Suppressor macrophage (primary cell): ENCODE results near the gene FHIT.

Experiments
- DNase-seq, 4 experiments: peaks; one replicate each; pipeline ENCODE4 v3.0.0-alpha.2; 2020 to 2022

FHIT gene

DNA sequence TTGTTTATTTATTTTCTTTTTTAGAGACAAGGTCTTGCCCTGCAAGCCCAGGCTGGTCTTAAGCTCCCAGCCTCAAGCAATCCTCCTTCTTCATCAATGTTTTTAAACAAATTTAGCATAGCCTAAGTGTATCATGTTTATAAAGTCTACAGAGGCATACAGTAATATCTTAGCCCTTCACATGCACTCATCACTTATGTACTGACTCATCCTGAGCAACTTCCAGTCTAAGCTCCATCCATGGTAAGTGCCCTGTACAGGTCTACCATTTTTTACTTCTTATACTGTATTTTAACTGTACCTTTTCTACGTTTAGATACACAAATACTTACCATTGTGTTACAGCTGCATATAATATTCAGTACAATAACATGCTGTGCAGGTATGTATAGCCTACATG, 860.0 kb downstream of the FHIT start:
- no peak for DNase-seq

DNA sequence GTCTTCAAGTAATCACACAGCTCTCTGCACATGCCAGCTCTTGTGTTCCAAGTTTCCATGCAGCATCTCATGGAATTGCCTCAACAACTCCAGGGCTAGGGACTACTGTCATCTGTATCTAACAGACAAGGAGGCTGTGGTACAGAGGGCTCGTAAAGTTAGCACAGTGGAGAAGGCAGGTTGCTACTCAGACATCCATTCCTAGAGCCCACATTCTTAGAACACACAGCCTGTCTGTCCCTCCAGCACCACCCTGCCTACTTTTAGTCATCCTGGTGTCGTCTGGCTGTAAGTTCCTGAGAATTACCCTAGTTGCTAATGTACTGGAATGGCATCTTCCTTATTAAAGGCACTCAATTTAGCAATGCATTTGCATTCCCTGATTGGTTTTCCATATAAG, 862.5 kb downstream of the FHIT start:
- no peak for DNase-seq

DNA sequence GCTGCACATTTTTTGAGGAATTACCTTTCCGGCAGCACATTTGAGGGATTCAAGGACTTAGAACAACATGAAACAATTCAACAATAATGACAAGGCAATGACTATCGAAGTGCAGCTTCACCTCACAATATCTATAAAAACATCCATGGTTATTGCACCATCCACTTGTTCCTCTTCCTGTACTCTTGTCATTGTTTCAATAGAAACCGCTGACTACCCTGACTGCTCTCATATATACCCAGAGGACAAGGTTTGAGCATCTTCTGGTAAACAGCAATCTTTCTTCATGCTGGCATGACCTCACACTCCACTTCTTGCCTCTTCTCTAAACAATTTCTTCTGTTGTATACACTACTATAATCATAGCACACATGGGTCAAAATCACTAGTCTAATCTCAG, 864.9 kb downstream of the FHIT start:
- DNase-seq = peak in 2 of 4 experiments; percentile 11 to 12

DNA sequence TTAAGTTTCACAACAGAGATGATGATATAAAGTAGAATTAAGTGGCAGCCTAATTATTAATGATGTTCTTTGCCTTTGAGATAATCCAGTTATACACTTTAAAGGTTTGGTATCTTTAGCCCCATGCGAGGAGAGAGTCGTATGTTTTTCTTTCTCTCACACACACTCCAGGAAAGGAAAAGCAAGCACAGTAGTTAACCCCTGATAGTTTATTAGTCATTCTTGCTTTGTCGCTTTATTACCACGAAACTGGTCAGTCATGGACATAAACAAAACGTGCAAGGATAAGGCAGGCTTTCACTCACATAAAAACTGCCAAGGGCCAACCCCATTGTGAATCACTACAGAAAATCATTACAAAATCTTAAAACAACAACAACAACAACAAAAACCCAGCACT, 866.9 kb downstream of the FHIT start:
- DNase-seq = no peak

DNA sequence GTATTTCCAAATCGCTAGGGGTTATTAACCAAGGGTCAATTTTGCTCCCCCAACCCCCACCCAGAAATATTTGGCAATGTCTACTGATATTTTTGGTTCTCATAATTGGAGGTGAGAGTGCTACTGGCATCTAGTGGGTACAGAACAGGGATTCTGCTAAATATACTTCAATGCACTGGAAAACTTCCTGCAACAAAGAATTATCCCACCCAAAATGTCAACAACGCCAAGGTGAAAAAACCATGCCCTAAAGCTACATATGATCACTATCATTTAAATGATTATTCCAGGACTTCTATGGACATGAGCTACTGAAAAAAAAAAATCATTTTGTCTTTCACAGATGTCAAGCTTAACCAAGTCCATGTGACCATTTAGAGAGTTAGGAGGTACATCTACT, 867.9 kb downstream of the FHIT start:
- DNase-seq = no peak

DNA sequence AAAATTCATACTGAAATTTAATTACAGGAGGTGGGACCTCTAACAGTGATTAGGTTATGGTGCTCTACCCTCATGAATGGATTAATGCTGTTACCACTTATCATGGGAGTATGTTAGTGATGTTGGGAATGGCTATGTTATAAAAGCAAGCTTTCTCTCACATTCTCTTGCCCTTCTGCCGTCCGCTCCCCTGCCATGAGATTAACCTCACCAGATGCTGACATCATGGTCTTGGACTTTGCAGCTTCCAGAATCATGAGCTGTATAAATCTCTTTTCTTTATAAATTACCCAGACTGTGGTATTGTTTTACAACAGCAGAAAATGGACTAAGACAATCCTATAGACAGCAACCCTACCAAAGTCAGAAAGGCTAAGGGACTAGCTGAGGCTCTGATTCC, 884.8 kb downstream of the FHIT start:
- DNase-seq = no peak

DNA sequence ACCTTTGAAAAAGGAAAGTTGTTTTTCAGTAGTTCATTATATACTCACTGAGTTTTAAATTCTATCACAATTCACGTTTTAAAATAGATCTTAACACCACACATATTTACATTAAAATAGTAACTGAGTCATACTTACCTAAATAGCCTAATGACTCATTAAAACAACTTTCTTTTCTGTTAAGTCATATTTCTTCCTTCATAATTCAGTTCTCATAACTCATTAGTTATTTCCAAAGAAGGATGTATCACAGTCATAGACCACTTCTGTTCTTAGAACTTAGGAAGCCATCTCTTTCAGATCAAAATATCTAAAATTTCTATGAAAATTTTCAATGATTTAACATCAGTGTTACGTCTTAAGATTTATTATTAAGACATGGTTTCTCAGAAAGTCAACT, 885.9 kb downstream of the FHIT start:
- DNase-seq = peak in 2 of 4 experiments; percentile 12 to 19

DNA sequence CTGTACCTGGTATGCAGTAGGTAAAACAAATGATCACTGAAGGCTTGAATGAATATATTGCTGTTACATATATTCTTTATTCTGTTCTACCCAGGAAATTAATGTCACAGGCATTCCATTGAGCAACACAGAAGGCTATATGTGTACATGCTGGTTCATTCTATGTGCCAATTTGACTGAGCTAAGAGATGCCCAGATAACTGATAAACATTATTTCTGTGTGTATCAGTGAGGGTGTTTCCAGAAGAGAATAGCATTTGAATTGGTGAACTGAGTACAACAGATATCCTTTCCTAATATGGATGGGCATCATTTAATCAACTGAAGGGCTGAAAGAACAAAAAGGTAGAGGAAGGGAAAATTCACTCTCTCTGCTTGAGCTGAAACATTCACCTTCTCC, 886.8 kb downstream of the FHIT start:
- DNase-seq = no peak

DNA sequence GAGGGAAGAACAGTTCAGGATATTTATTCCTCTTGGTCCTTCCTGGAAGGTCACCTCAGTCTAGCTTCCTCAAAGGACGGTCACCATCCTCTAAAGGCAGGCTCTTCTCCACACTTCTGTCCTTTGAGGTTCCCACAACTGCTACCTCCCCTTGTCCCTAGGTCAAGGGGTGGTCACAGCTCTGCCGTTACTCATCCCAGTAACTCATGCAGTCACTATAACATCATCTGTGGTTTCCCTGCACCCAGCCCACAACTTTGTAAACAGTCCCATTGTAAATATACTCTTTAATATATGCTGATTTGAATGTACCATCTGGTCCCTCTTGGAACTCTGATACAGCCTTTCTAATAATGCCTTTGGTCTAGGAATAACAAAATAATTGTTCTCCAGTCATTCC, 887.4 kb downstream of the FHIT start:
- peak in 2 of 4 experiments; percentile 2 to 12 for DNase-seq

DNA sequence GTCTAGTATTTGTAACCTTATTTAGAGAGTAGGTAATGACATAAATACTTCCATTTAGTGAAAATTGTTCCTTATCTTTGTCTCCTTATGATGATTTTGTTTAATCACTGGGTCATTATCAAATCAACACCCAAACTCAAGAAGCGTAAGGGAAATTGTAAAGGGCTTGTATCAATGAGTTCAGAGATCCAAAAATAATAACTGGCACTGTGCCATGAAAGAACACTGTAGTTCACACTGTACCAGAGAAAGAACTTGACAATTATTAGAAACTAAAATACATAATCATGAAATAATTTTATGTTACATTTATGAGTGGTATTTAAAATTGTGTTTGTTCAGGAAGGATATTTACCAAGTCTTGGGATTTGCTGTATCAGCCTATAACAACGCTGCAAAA, 895.4 kb downstream of the FHIT start:
- no peak for DNase-seq

DNA sequence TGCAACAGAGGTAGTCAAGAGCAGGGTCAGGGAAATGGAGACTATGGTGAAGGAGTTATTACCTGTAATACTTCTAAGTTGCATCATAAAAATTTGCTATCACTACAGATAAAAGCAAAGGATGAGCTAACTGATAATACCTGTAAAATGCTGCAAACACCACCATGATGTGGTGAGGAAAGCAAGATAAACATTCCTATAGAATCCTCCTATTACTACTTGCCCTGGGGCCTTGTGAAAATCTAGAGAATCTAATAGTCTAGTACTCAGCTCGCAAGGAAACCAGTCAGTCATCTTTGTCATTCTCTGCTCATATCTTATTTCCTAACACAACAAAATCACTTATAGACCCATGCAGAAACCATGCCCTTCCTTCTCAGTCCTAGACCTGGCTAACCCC, 899.8 kb downstream of the FHIT start:
- DNase-seq = no peak

DNA sequence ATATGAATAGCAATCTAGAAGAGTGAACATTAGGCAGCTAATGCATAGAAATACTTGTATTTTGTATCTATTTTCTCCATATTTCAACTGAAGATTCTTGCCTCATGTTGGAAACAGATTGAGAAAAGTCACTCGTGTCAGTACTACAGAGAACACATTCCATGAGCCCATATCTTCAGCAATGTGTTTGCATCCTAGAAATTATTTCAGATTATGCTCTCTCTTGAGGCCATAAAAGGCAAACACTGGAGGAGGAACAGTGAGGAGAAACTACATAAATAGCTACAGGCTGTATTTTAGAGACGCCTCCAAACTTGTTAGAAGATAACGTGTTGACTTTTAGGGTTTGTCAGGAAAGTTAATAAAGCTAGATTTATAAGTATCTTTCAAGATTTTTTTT, 906.9 kb downstream of the FHIT start:
- DNase-seq = no peak

DNA sequence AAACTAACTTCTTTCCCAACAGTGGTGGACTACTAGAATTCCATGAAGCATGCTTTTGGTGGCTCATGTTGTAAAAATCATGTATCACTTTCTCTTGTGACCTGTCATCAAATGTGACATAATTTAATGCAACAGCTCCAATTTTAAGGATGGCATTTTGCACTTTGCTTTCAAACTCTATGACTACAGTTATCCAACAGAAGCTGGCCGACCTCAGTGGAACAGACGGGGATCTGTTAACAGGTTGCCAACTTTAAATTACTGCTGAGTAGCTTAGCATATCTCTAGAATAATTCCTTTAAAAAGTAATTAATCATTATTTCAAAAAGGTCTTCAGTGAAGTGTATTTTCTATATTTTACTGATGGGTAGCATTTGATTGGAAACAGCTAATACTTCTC, 907.4 kb downstream of the FHIT start:
- DNase-seq = no peak

DNA sequence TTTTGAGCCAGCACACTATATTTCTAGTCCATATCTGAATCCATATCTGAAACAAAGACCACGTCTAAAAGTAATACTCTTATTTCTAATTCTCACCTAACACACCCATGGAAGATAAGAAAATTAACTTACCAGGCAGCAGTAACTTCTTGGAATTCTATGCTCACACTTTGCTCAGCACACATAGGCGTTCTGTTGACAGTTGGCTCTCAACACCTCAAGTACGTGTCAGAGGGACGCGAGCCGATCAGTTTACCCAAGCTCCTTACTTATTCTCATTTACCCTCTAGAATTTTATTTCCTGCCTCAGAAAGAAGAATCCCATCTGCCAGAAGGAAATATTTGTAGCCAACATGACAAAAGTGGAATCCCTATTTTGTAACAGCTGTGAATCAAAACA, 911.9 kb downstream of the FHIT start:
- DNase-seq = no peak

DNA sequence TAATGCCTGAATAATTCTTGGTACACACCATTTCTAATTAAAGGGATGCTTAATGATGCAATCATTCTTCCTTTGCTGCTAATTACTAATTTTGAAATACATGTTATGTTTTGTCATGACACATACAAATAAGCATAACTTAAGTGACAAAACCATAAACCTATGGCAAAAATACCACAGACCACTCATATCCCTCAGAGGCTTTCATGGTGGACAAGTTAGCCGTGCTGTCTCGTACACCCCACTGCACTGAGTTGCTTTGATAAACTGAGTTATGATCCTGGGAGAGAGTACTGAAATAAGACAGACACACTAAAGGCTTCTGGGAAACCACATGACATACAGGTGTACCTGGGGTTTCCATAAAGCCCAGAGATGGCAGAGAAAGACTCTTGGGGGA, 913.8 kb downstream of the FHIT start:
- DNase-seq = no peak

DNA sequence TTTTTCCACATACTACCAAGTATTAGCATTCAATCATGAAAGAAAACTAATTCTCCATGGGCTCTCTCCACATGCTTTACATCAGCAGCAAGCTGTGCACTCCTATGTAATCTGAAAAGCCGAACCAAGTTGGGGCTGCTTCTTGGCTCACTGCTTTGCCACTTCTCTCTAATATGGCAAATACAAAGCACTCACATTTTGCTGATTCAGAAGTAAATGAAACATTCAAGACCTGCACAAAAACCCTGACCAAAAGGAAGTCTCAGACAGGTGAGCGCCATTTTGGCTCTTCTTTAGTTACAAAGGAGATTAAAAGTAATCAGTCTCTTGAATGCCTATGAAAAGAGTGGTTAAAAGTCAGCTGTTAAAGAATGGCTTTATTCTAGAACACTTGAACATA, 915.2 kb downstream of the FHIT start:
- DNase-seq = no peak

DNA sequence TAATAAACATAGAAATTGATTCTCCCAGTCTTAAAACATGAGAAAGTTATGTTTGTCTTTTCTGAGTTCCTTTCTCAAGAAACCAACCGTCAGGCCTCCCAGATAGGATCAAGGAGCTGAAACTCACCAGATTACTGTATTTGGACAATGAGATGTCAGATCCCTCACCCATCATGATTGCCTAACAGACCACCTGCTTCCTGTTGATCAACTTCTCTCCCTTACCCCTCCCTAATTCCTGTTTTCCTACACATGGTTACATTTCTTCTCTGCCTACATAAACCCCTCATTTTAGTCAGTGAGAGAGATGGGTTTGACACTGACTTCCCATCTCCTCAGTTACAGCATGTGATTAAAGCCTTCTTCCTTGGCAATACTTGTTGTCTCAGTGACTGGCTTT, 917.5 kb downstream of the FHIT start:
- DNase-seq = peak in 2 of 4 experiments; percentile 16 to 24

DNA sequence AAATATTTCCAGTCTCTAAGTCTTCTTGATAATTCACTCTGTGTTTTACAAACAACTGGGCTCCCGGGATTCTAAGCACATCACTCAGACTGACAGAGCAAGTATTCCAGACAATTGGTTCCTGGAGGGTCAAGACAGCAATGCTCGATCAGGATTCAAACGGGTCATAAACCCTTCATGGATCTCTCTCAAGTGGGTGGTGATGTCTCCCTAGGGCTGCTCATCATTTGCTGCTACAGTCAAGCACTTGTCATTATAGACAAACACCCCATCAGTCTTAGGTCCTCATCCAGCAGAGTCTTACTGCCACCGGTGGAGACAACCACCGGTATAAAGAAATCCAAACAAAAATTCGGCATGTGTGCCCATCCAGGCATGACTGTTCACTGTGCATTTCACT, 921.1 kb downstream of the FHIT start:
- DNase-seq = no peak

DNA sequence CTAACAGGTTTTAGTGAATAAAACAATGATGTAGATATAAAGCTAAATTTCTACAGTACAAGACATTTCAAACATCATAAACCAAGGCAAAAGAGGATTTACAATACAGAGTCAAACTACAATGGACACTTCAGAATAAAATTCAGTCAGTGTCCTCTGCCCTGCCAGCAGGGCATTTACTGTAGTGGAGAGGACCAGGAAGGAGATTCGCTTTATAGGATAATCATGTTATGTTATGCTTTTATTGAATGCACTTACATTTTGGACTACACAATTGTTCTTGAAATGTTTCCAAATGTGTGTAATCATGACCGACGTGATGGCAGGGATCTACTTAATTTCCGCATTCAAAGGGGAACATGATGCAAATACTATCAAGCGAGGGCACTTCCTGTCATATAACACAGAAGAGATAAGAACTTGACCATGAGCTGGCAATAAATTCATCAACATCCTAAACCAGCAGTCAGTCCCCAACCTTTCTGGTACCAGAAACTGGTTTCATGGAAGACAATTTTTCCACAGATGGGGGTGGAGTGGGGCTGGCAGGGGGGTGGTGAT, 925.6 kb downstream of the FHIT start:
- DNase-seq = peak in 1 of 4 experiments; percentile 1

DNA sequence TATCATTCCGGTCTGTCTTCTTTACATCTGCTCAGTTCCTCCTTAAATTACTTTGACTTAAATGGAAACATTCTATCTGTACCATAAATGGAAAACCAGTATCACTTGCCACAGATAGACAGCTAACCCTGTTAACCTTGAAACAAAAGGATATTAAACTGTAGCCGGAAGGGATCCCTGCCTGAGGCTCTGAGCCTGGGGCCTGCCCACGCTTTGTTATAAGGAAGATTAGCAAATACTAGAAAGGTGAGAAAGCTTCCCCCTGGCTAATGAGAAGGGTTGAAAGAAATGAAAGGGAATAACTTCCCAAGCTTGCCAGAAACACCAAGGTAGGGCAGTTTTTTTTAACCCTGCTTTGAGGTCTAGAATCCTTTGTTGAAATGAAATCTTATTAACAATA, 927.6 kb downstream of the FHIT start:
- no peak for DNase-seq

DNA sequence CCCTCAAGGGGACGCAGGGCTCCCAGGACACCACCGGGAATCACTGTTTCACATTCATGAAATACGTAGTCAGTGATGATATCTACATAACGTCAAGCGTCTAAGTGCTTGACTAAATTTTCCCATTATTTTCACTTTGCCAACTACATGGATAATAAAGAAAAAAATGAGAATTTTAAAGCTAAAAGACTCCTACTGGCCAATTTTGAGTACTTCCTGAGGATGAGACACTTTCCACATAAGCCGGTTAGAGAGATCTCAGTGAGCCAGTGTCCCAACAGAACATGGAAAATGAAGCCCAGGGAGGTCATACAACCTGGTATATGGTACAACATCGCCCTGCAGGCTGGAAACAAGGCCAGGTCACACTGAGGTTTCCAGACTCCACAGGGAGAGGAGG, 928.1 kb downstream of the FHIT start:
- DNase-seq = no peak

DNA sequence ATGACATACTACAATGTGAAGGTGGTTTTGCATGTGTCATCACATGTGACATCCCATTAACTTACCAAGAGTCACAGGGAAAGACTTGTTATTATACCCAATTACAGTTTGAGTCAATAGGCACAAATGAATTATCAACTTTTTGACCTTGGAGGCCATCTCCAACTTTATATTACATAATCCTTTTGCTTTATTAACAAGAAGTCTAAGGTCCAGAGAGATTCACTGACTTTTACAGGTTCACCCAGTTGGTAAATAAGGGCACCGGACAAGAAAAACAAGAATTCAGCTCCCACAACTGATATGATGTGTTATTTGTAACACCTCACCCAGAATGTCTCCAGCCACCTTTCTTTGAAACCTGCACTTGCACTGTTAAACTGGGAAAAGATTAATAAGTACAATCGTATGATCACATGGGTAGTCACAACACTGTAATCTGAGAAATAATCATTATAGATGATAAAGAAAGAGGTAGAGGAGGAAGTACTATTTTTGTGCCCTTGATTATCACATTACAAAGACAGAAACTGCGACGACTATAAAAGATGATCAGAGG, 928.9 kb downstream of the FHIT start:
- no peak for DNase-seq

DNA sequence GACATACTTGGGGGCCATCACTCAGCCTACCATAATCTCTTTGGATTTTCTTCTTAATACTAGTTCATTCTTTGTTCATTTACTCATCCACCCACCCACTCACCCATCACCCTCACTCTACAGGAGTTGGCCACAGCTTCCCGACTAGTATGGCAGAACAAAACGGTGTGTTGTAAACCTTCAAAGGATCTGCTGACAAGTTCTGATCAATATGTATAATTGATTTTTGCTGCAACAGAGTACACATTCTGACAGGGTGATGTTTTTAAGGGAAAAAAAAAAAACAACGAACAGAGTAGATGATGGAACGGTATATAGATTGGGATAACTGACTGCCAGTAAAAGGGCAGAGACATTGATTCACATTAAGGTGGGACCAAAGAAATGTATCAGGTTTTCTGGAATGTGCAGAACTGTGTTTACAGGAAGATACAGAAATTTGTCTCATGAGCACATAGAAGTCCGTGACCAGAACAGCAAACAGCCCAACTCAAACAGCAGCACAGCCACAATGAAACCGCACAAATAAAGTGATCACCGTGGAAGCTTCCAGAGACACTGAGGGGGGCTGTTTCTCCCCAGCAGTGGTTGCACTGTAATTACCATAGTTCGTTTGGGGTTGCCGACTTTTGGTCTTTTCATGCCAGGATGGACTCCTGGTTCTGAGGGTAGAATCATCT, 931.9 kb downstream of the FHIT start:
- DNase-seq = no peak

DNA sequence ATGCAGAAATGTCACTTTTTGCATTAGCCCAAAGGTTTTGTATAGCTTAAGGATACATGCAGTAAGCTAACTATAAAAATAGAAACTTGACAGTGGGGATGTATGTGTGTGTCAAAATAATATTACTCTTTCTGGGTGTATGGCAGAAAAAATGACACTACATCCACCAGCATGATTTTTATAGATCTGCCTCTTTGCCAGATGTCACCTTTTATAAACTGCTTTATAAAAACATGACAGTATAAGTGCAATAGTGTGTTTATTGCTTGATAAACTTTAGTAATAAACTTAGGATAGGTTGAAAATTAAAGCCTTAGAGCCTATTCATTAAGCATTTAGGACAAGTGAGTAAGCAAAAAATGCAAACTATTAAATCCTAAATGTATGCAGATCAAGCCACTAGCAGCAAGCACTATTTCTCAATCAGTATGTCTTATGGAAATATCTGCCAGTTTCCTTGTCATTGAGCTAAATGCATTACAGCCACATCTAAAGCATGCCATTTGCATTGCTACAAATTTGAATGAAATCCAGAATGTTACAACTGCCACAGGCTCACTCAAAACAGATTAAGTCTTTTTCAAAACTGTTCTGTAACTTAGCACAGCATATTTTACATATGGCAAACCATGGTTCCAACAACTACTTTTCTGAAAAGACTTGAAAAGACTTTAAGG, 935.0 kb downstream of the FHIT start:
- DNase-seq = no peak
